Lower leg skin (tissue), 3 donors: ENCODE measurements around the gene CACHD1.

Experiments
- POLR2A ChIP-seq, 2 donors: fragments of 450-650 bp; IDR thresholded peaks; one replicate each; pipeline ENCODE4 v1.6.1; 2016 to 2017; ENCODE audit warnings: antibody characterized with exemption in 2 of 2, mild to moderate bottlenecking in 1 of 2, moderate library complexity in 1 of 2
- TF ChIP-seq, protein P1 (sequence below), 3 donors: fragments of 450-650 bp; IDR thresholded peaks; one replicate each; pipeline ENCODE4 v1.5.1; 2016; ENCODE audit warnings: antibody characterized with exemption in 3 of 3, mild to moderate bottlenecking in 3 of 3, moderate library complexity in 2 of 3

DNA sequence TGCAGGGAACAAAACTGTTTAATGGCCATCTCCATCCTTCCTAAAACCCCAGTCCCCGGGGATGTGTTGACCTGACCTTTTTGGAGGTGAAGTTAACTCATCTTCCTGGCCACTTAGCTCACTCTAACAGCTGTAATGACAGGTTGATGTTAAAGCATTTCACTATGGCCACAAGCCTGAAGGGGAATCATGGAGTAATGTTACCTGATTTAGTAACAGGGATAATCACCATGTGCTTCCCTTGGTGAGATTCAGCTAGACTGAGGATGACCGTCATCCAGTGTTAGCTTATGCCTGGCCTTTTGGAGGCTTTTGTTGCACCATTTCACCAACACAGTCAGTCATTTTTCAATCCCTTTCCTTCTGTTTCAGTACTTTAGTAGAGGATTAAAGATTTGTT is 210.7 kb downstream of the CACHD1 start:
- TF ChIP-seq POLR2A (IDR thresholded peaks at IDR 0.05): no peak
- TF ChIP-seq, protein P1, sequence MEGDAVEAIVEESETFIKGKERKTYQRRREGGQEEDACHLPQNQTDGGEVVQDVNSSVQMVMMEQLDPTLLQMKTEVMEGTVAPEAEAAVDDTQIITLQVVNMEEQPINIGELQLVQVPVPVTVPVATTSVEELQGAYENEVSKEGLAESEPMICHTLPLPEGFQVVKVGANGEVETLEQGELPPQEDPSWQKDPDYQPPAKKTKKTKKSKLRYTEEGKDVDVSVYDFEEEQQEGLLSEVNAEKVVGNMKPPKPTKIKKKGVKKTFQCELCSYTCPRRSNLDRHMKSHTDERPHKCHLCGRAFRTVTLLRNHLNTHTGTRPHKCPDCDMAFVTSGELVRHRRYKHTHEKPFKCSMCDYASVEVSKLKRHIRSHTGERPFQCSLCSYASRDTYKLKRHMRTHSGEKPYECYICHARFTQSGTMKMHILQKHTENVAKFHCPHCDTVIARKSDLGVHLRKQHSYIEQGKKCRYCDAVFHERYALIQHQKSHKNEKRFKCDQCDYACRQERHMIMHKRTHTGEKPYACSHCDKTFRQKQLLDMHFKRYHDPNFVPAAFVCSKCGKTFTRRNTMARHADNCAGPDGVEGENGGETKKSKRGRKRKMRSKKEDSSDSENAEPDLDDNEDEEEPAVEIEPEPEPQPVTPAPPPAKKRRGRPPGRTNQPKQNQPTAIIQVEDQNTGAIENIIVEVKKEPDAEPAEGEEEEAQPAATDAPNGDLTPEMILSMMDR (IDR thresholded peaks at IDR 0.05): no peak
